HepG2 (cell line): ENCODE measurements around the gene SPDL1. TPM values are rescaled to one million over a fixed set of nuclear protein-coding genes. Genes with fewer than 3 reads are reported as not detected.
A peak's percentile ranks its signal among the peaks of the same experiment; 100 is the strongest.

Experiments used
- GMEB1 ChIP-seq: sonication (generic); formaldehyde crosslinking; IDR thresholded peaks from 2 replicates; pipeline ENCODE4 v1.5.1; 2020; ENCODE audit warnings: missing genetic modification reagents, mild to moderate bottlenecking, borderline replicate concordance
- HHEX ChIP-seq: IDR thresholded peaks from 2 replicates; pipeline ENCODE4 v1.6.1; 2016; ENCODE audit warnings: control low read depth
- HMGA1 ChIP-seq: sonication (generic); formaldehyde crosslinking; conservative IDR thresholded peaks from 2 replicates; pipeline ENCODE4 v1.4.0; 2020; ENCODE audit warnings: missing genetic modification reagents
- HOXD1 ChIP-seq: sonication (generic); formaldehyde crosslinking; IDR thresholded peaks from 2 replicates; pipeline ENCODE4 v1.5.0; 2020; ENCODE audit warnings: missing genetic modification reagents
- LBX2 ChIP-seq: sonication (generic); formaldehyde crosslinking; IDR thresholded peaks from 2 replicates; pipeline ENCODE4 v1.5.0; 2020; ENCODE audit warnings: missing genetic modification reagents, mild to moderate bottlenecking, borderline replicate concordance
- MEIS1 ChIP-seq: sonication (generic); formaldehyde crosslinking; IDR thresholded peaks from 2 replicates; pipeline ENCODE4 v1.9.0; 2021; ENCODE audit warnings: mild to moderate bottlenecking, missing genetic modification reagents, moderate library complexity, borderline replicate concordance
- MNT ChIP-seq: fragments of 450-650 bp; IDR thresholded peaks from 2 replicates; pipeline ENCODE4 v1.6.1; 2016
- NCOA2 ChIP-seq: sonication (generic); formaldehyde crosslinking; IDR thresholded peaks from 2 replicates; pipeline ENCODE4 v1.8.0; 2022; ENCODE audit warnings: inconsistent platforms
- RFXAP ChIP-seq: sonication (generic); formaldehyde crosslinking; IDR thresholded peaks from 2 replicates; pipeline ENCODE4 v1.4.0; 2020; ENCODE audit warnings: missing genetic modification reagents, borderline replicate concordance
- RXRB ChIP-seq: IDR thresholded peaks from 2 replicates; pipeline ENCODE4 v1.6.1; 2016; ENCODE audit warnings: borderline replicate concordance, missing genetic modification reagents, missing compliant biosample characterization
- SMAD1 ChIP-seq: sonication (generic); formaldehyde crosslinking; IDR thresholded peaks from 2 replicates; pipeline ENCODE4 v1.4.0; 2020; ENCODE audit warnings: missing genetic modification reagents, low read depth, mild to moderate bottlenecking, borderline replicate concordance
- SOX13 ChIP-seq, 3 experiments: fragments of 450-650 bp in 1 of 3; sonication (generic) in 1 of 3; formaldehyde crosslinking in 1 of 3; IDR thresholded peaks in 2 of 3; conservative IDR thresholded peaks in 1 of 3; 2 replicates each; pipeline versions ENCODE4 v1.5.0 to v1.6.1; 2016 to 2020; ENCODE audit warnings: antibody characterized with exemption in 1 of 3, mild to moderate bottlenecking in 1 of 3, missing compliant biosample characterization in 1 of 3, missing genetic modification reagents in 1 of 3, moderate library complexity in 1 of 3
- SP1 ChIP-seq, 2 experiments: fragments of 450-650 bp in 1 of 2; sonication (generic) in 1 of 2; formaldehyde crosslinking in 1 of 2; IDR thresholded peaks; 2 replicates each; pipeline versions ENCODE4 v1.4.0 to v1.6.1; 2016 to 2020; ENCODE audit warnings: missing genetic modification reagents in 1 of 2
- ZBTB7B ChIP-seq: sonication (generic); formaldehyde crosslinking; IDR thresholded peaks from 2 replicates; pipeline ENCODE4 v1.4.0; 2020; ENCODE audit warnings: missing genetic modification reagents
- ZNF232 ChIP-seq: sonication (generic); formaldehyde crosslinking; IDR thresholded peaks from 2 replicates; pipeline ENCODE4 v1.4.0; 2020; ENCODE audit warnings: missing genetic modification reagents, borderline replicate concordance
- ZNF496 ChIP-seq: sonication (generic); formaldehyde crosslinking; IDR thresholded peaks from 2 replicates; pipeline ENCODE4 v1.8.1; 2023; ENCODE audit warnings: mild to moderate bottlenecking, moderate library complexity, missing genetic modification reagents; ENCODE audit not compliant: insufficient replicate concordance
- ZNF574 ChIP-seq: sonication (generic); formaldehyde crosslinking; IDR thresholded peaks from 2 replicates; pipeline ENCODE4 v1.4.0; 2020; ENCODE audit warnings: missing genetic modification reagents
- ZNF75D ChIP-seq: sonication (generic); formaldehyde crosslinking; IDR thresholded peaks from 2 replicates; pipeline ENCODE4 v1.8.1; 2023; ENCODE audit warnings: missing genetic modification reagents, mild to moderate bottlenecking, borderline replicate concordance
- polyA plus RNA-seq, 8 experiments: library from polyadenylated mRNA; depleted of rRNA in 3 of 8; stranded (reverse) in 7 of 8; unstranded in 1 of 8; fragments of >200 nt; fragmentation: Illumina TruSeq in 4 of 8; extraction: Trizol in 4 of 8; gene quantifications; 2 replicates each; pipeline versions ENCODE4 v1.2.1 to v1.2.3, GENCODE V29; 2011 to 2016; ENCODE audit warnings: low read depth in 4 of 8, missing spikeins in 1 of 8, mixed read lengths in 1 of 8; ENCODE audit not compliant: insufficient read depth in 1 of 8
- total RNA-seq, 5 experiments: library from RNA; depleted of rRNA; stranded (reverse); fragments of >200 nt; fragmentation: Illumina TruSeq; extraction: Trizol; gene quantifications; 2 replicates each; pipeline ENCODE4 v1.2.3, GENCODE V29; 2016; ENCODE audit warnings: low read depth in 1 of 5

SPDL1 gene
- total and polyA plus RNA-seq, 2 of the 13 experiments (the other 11 are each of a cell fraction or from before 2014, with no cell fraction given), result 10.9 to 36.6 TPM

- TF ChIP-seq SOX13 (IDR thresholded peaks at IDR 0.05) (no peak), SOX13 (CRISPR knock-in tag; conservative IDR thresholded peaks at IDR 0.05 in 1 of 2, IDR thresholded peaks at IDR 0.05 in 1 of 2) (no peak), SMAD1 (CRISPR knock-in tag) (0 out of 2 replicates have a peak, but pooled peaks have one; percentile 51), ZNF232 (CRISPR knock-in tag) (no peak), RXRB (no peak), MNT (no peak), LBX2 (CRISPR knock-in tag) (no peak), ZBTB7B (no peak), SP1 (IDR thresholded peaks at IDR 0.05) (no peak), SP1 (CRISPR knock-in tag; IDR thresholded peaks at IDR 0.05) (no peak), HMGA1 (CRISPR knock-in tag) (no peak), NCOA2 (no peak), ZNF75D (CRISPR knock-in tag) (no peak), HOXD1 (CRISPR knock-in tag) (no peak), ZNF574 (peak; percentile 20; the same call in 1 of the 2 replicates), HHEX (CRISPR knock-in tag) (no peak), ZNF496 (CRISPR knock-in tag) (no peak), GMEB1 (CRISPR knock-in tag) (peak; percentile 53; the same call in 1 of the 2 replicates), MEIS1 (CRISPR knock-in tag) (no peak), RFXAP (no peak; the same call in 1 of the 2 replicates)
These were observed at the start of gene SPDL1 (continued) for GRCh38 chr5:169583424-169584220.
